CD4-positive, alpha-beta T cell (primary cell): ENCODE measurements around the gene NUP58. TPM values are rescaled to one million over a fixed set of nuclear protein-coding genes. Genes with fewer than 3 reads are reported as not detected.

Experiments
- ATAC-seq: fragments of 200-7000 bp; cut with Tn5 transposase; one replicate; pipeline ENCODE4 v1.10.0; 2022; ENCODE audit warnings: mild to moderate bottlenecking; ENCODE audit not compliant: poor library complexity
- CTCF ChIA-PET: fragments of 350-600 bp; sonication (Branson Sonifier 250); formaldehyde crosslinking; loops from one replicate; lab custom pipeline; 2021; ENCODE audit warnings: antibody characterized with exemption, inconsistent platforms; lab: Charles Lee
- POLR2A ChIA-PET: fragments of 350-600 bp; sonication (Branson Sonifier 250); formaldehyde crosslinking; loops from one replicate; lab custom pipeline; 2021; ENCODE audit warnings: antibody characterized with exemption, inconsistent platforms; lab: Charles Lee
- DNase-seq, 14 experiments: peaks; one replicate each; pipeline ENCODE4 v3.0.0-alpha.2; 2013 to 2020; ENCODE audit warnings: mixed read lengths in 2 of 14
- H3K27ac ChIP-seq, 2 donors: one replicate each; pipeline versions ENCODE4 v1.5.1 to v1.7.0; 2013; ENCODE audit warnings: low read length in 2 of 2, low read depth in 1 of 2, mild to moderate bottlenecking in 1 of 2
- H3K27me3 ChIP-seq, 2 experiments: 1 replicate in 1 of 2; 2 replicates in 1 of 2; pipeline versions ENCODE4 v1.6.1 to v1.7.0; 2013; ENCODE audit warnings: low read length in 2 of 2, control low read depth in 1 of 2, mild to moderate bottlenecking in 1 of 2, moderate library complexity in 1 of 2; ENCODE audit not compliant: insufficient read depth in 2 of 2, control insufficient read depth in 1 of 2
- H3K36me3 ChIP-seq: one replicate; pipeline ENCODE4 v1.6.1; 2013; ENCODE audit warnings: low read length, control low read depth; ENCODE audit not compliant: insufficient read depth
- H3K4me1 ChIP-seq: one replicate; pipeline ENCODE4 v1.6.1; 2013; ENCODE audit warnings: low read length, control low read depth; ENCODE audit not compliant: insufficient read depth
- H3K4me3 ChIP-seq: one replicate; pipeline ENCODE4 v1.5.1; 2013; ENCODE audit warnings: mild to moderate bottlenecking, low read length, moderate library complexity
- H3K9me3 ChIP-seq, 2 experiments: 1 replicate in 1 of 2; 2 replicates in 1 of 2; pipeline versions ENCODE4 v1.6.1 to v1.7.0; 2013; ENCODE audit warnings: low read length in 2 of 2, mild to moderate bottlenecking in 2 of 2, control low read depth in 1 of 2, moderate library complexity in 1 of 2; ENCODE audit not compliant: control insufficient read depth in 1 of 2, insufficient read depth in 1 of 2
- H3K27ac Mint-ChIP-seq: one replicate; pipeline ENCODE4 v1.8.0; 2020; ENCODE audit warnings: mixed read lengths
- H3K27me3 Mint-ChIP-seq: one replicate; pipeline ENCODE4 v1.8.0; 2021; ENCODE audit warnings: mixed read lengths
- H3K36me3 Mint-ChIP-seq: one replicate; pipeline ENCODE4 v1.8.0; 2021; ENCODE audit warnings: low read depth, mixed read lengths
- H3K4me1 Mint-ChIP-seq: one replicate; pipeline ENCODE4 v1.8.0; 2021; ENCODE audit warnings: low read depth, mixed read lengths
- H3K4me3 Mint-ChIP-seq: one replicate; pipeline ENCODE4 v1.8.0; 2020; ENCODE audit warnings: mild to moderate bottlenecking, mixed read lengths
- H3K9me3 Mint-ChIP-seq: one replicate; pipeline ENCODE4 v1.8.0; 2020; ENCODE audit warnings: mixed read lengths
- CTCF ChIP-seq: fragments of 200-600 bp; IDR thresholded peaks from one replicate; pipeline ENCODE4 v1.8.0; 2022; ENCODE audit warnings: antibody characterized with exemption, mild to moderate bottlenecking
- intact Hi-C, 2 experiments: fragments of 100-400 bp; cut with DNase I in 1 of 2; cut with micrococcal nuclease in 1 of 2; formaldehyde crosslinking; loops; one replicate each; pipeline versions ENCODE4 v1.15.1 to v1.9.0; 2023 to 2025; cut with DNase I, micrococcal nuclease
- polyA plus RNA-seq, 2 donors: library from polyadenylated mRNA; unstranded; fragments of 120-200 nt; gene quantifications; one replicate each; pipeline ENCODE4 v1.2.1, GENCODE V29; 2013
- total RNA-seq, 174 experiments: library from RNA in 2 of 174; stranded (reverse) in 2 of 174; gene quantifications; one replicate each; pipeline ENCODE4 v1.2.3 and lab custom pipeline; 2021 to 2026

The NUP58 gene
- total RNA-seq = 10 to 100 TPM; 56.5 to 60.9 TPM
- 26.0 TPM for polyA plus RNA-seq (2013, experiment 1 of 2)
- polyA plus RNA-seq (2013, experiment 2 of 2) = 27.4 TPM
- total RNA-seq (lab: John Stamatoyannopoulos, UW) = 60.8 to 450 (median 134) reads per million in 172 experiments

- Histone ChIP-seq H3K4me3 (peak within 1 kb of the TSS; percentile 80), H3K9me3 (peaks cover 0 to 4% of the 10 kb centered on the region in 2 experiments), H3K27me3 (peaks cover 0 to 4% of the 10 kb centered on the region in 2 experiments), H3K36me3 (peaks cover 6% of the 10 kb centered on the region), H3K4me1 (peaks cover 26% of the 10 kb centered on the region), H3K27ac (peak within 1 kb of the TSS; percentile 92 to 94)
- peak within 1 kb of the TSS; percentile 99 for H3K4me3 Mint-ChIP-seq
- peaks cover 14% of the 10 kb centered on the region for H3K27me3 Mint-ChIP-seq
- ATAC-seq = peak; percentile 97
- intact Hi-C loops = loop anchor here (1.0 to 10.0 kb wide), 8 partner anchors 14 to 1953 kb away; partner anchors contain the start of genes CDK8 (in 1 of the 2), MTMR6 (in 1 of the 2) and RPL21 (in 1 of the 2)
- TF ChIP-seq CTCF = no peak
- CTCF ChIA-PET = interaction anchor here (0.7 to 1.3 kb wide), 2 partner anchors 14 to 15 kb away, joined by 3 to 5 read pairs; partner anchors contain the start of gene MTMR6
- H3K9me3 Mint-ChIP-seq = no peaks in the 10 kb centered on the region
- POLR2A ChIA-PET = interaction anchor here (0.9 to 2.1 kb wide), 5 partner anchors 14 to 1926 kb away, joined by 3 to 13 read pairs (median 3); partner anchors contain the start of genes MTMR6 and RNF6
- peaks cover 49% of the 10 kb centered on the region for H3K4me1 Mint-ChIP-seq
- peak; percentile 87 to 98 (median 90) for DNase-seq
- peaks cover 35% of the 10 kb centered on the region for H3K36me3 Mint-ChIP-seq
- H3K27ac Mint-ChIP-seq = peak within 1 kb of the TSS; percentile 95
Measured at GRCh38 chr13:25301347-25302113, at the start of gene NUP58. TSS of gene NUP58 (plus strand) at chr13:25301625. CDS start at chr13:25301774, 149 bp downstream.

- Histone ChIP-seq H3K27ac (no peak overlapping the region), H3K4me1 (no peaks in the 10 kb centered on the region), H3K9me3 (no peaks in the 10 kb centered on the region), H3K4me3 (no peak overlapping the region), H3K27me3 (no peaks in the 10 kb centered on the region), H3K36me3 (peaks cover 76% of the 10 kb centered on the region)
- no peak for TF ChIP-seq CTCF
- Mint-ChIP-seq H3K36me3 (peaks cover 94% of the 10 kb centered on the region), H3K27ac (no peak overlapping the region), H3K4me3 (no peak overlapping the region), H3K27me3 (no peaks in the 10 kb centered on the region), H3K4me1 (no peaks in the 10 kb centered on the region), H3K9me3 (no peaks in the 10 kb centered on the region)
- ChIA-PET CTCF (interaction anchor here (1.2 kb wide), 1 partner anchor 123 kb away, joined by 3 read pairs; no protein-coding TSS in a partner anchor), POLR2A (no interaction called here)
- ATAC-seq = no peak
- no peak for DNase-seq
- intact Hi-C loops = loop anchor here in 1 of 2 experiments (5.0 kb wide), 1 partner anchor 80 kb away; no protein-coding TSS in a partner anchor
Measured at GRCh38 chr13:25252225-25252624, 49.2 kb upstream of the NUP58 start.

GRCh38 chr13:25252752-25253151 lies 48.7 kb upstream of the NUP58 start:
- Histone ChIP-seq H3K4me1 (no peaks in the 10 kb centered on the region), H3K4me3 (no peak overlapping the region), H3K27ac (no peak overlapping the region), H3K9me3 (no peaks in the 10 kb centered on the region), H3K27me3 (no peaks in the 10 kb centered on the region), H3K36me3 (peaks cover 81% of the 10 kb centered on the region)
- no peak for DNase-seq
- no peak for TF ChIP-seq CTCF
- ChIA-PET POLR2A (no interaction called here), CTCF (interaction anchor here (1.2 to 1.3 kb wide), 3 partner anchors 10 to 123 kb away, joined by 3 read pairs; no protein-coding TSS in a partner anchor)
- Mint-ChIP-seq H3K27ac (no peak overlapping the region), H3K27me3 (no peaks in the 10 kb centered on the region), H3K36me3 (peaks cover 98% of the 10 kb centered on the region), H3K9me3 (no peaks in the 10 kb centered on the region), H3K4me3 (no peak overlapping the region), H3K4me1 (no peaks in the 10 kb centered on the region)
- no peak for ATAC-seq
- intact Hi-C loops = loop anchor here in 1 of 2 experiments (5.0 kb wide), 1 partner anchor 80 kb away; no protein-coding TSS in a partner anchor
